A549 (cell line): Measurements from ENCODE around the gene D2HGDH. TPM values are rescaled to one million over a fixed set of nuclear protein-coding genes. Genes with fewer than 3 reads are reported as not detected.
A peak's percentile ranks its signal among the peaks of the same experiment; 100 is the strongest.
"Not testable (repeated sequence)": the region's sequence is repeated elsewhere in the genome, so short reads cannot be mapped to it uniquely, and the experiment has no call there.

Experiments
- ATAC-seq, 2 experiments: fragments of 200-7000 bp in 1 of 2; fragments of >200 bp in 1 of 2; cut with Nextera tagmentation in 1 of 2; cut with Tn5 transposase in 1 of 2; 3 replicates each; pipeline versions ENCODE4 v1.8.0 to v1.9.1; 2018 to 2020; ENCODE audit warnings: mild to moderate bottlenecking in 1 of 2, moderate library complexity in 1 of 2
- CTCF ChIA-PET: fragments of 300-600 bp; sonication (Branson Sonifier 250); formaldehyde crosslinking; extraction: SDS; loops from one replicate; lab custom pipeline; 2021; ENCODE audit warnings: antibody characterized with exemption, inconsistent platforms; lab: Yijun Ruan, JAX
- POLR2A ChIA-PET: fragments of 350-600 bp; formaldehyde crosslinking; extraction: SDS; loops from one replicate; lab custom pipeline; 2021; ENCODE audit warnings: antibody characterized with exemption, inconsistent platforms; lab: Yijun Ruan, JAX
- DNase-seq, 2 experiments: peaks; one replicate each; pipeline versions ENCODE4 v3.0.0 to v3.0.0-alpha.2; 2011 to 2016; ENCODE audit warnings: low read depth in 1 of 2, low spot score in 1 of 2
- FAIRE-seq: peaks from 2 replicates; lab custom pipeline; 2011; peaks lifted over from hg19 to GRCh38; lab: Jason Lieb, UNC
- H3K27ac ChIP-seq, 2 experiments: fragments of >200 bp; sonication (Bioruptor Twin); formaldehyde crosslinking; 3 replicates each; pipeline ENCODE4 v1.5.1; 2016 to 2017
- H3K4me1 ChIP-seq: fragments of >200 bp; sonication (Bioruptor Twin); formaldehyde crosslinking; 3 replicates; pipeline ENCODE4 v1.6.1; 2016
- H3K4me2 ChIP-seq: fragments of >200 bp; sonication (Bioruptor Twin); formaldehyde crosslinking; 3 replicates; pipeline ENCODE4 v1.6.1; 2016
- H3K4me3 ChIP-seq: fragments of >200 bp; sonication (Bioruptor Twin); formaldehyde crosslinking; 3 replicates; pipeline ENCODE4 v1.5.1; 2016
- H3K9me3 ChIP-seq: fragments of >200 bp; sonication (Bioruptor Twin); formaldehyde crosslinking; 3 replicates; pipeline ENCODE4 v1.6.1; 2016
- CEBPB ChIP-seq, 2 experiments: fragments of >200 bp in 1 of 2; sonication (Bioruptor Twin) in 1 of 2; formaldehyde crosslinking in 1 of 2; IDR thresholded peaks; 2 replicates each; pipeline ENCODE4 v1.6.1; 2012 to 2016
- CTCF ChIP-seq: fragments of >200 bp; sonication (Bioruptor Twin); formaldehyde crosslinking; IDR thresholded peaks from 3 replicates; pipeline ENCODE4 v1.5.1; 2016
- EHMT2 ChIP-seq: fragments of 200-600 bp; sonication (generic); IDR thresholded peaks from 2 replicates; pipeline ENCODE4 v1.6.1; 2016; ENCODE audit warnings: antibody characterized with exemption, low read depth, mild to moderate bottlenecking, moderate library complexity
- ESRRA ChIP-seq: fragments of 150-350 bp; IDR thresholded peaks from 2 replicates; pipeline ENCODE4 v1.6.1; 2014; ENCODE audit warnings: mild to moderate bottlenecking, low read length, borderline replicate concordance
- FOSB ChIP-seq: fragments of 250-450 bp; sonication (Bioruptor Pico); IDR thresholded peaks from 2 replicates; pipeline ENCODE4 v1.5.0; 2020; ENCODE audit warnings: mild to moderate bottlenecking, moderate library complexity
- FOXS1 ChIP-seq: fragments of 250-450 bp; sonication (Bioruptor Pico); IDR thresholded peaks from 2 replicates; pipeline ENCODE4 v1.5.0; 2020; ENCODE audit warnings: mild to moderate bottlenecking, moderate library complexity
- GATA3 ChIP-seq: IDR thresholded peaks from 2 replicates; pipeline ENCODE4 v1.6.1; 2012; ENCODE audit warnings: borderline replicate concordance
- HOXB5 ChIP-seq: fragments of 250-450 bp; sonication (Bioruptor Pico); IDR thresholded peaks from 2 replicates; pipeline ENCODE4 v1.5.0; 2020; ENCODE audit warnings: mild to moderate bottlenecking, moderate library complexity
- KDM1A ChIP-seq: fragments of 200-600 bp; sonication (generic); IDR thresholded peaks from 2 replicates; pipeline ENCODE4 v1.6.1; 2016; ENCODE audit warnings: low read depth, mild to moderate bottlenecking
- MAZ ChIP-seq: fragments of 150-350 bp; IDR thresholded peaks from 2 replicates; pipeline ENCODE4 v1.6.1; 2014; ENCODE audit warnings: antibody characterized with exemption, low read depth, low read length, borderline replicate concordance
- NFE2L2 ChIP-seq: fragments of 150-350 bp; conservative IDR thresholded peaks from 2 replicates; pipeline ENCODE4 v1.6.1; 2014; ENCODE audit warnings: low read length
- NPAS2 ChIP-seq: fragments of 250-450 bp; sonication (Bioruptor Pico); IDR thresholded peaks from 2 replicates; pipeline ENCODE4 v1.8.0; 2022; ENCODE audit warnings: mild to moderate bottlenecking, moderate library complexity, borderline replicate concordance
- PHF8 ChIP-seq: fragments of 200-600 bp; sonication (generic); IDR thresholded peaks from 2 replicates; pipeline ENCODE4 v1.6.1; 2016; ENCODE audit warnings: low read depth, mild to moderate bottlenecking, antibody characterized with exemption, moderate library complexity, borderline replicate concordance
- RAD21 ChIP-seq, 2 experiments: fragments of >200 bp in 1 of 2; sonication (Bioruptor Twin) in 1 of 2; formaldehyde crosslinking in 1 of 2; IDR thresholded peaks in 1 of 2; conservative IDR thresholded peaks in 1 of 2; 2 replicates in 1 of 2; 3 replicates in 1 of 2; pipeline ENCODE4 v1.6.1; 2012 to 2018; ENCODE audit warnings: inconsistent platforms in 1 of 2
- RCOR1 ChIP-seq: fragments of 150-350 bp; IDR thresholded peaks from 2 replicates; pipeline ENCODE4 v1.6.1; 2014; ENCODE audit warnings: antibody characterized with exemption, low read length, low read depth
- RFX5 ChIP-seq: fragments of 450-650 bp; IDR thresholded peaks from 2 replicates; pipeline ENCODE4 v1.7.1; 2014; ENCODE audit warnings: antibody characterized with exemption, mild to moderate bottlenecking, moderate library complexity
- SMC3 ChIP-seq: fragments of >200 bp; sonication (Bioruptor Twin); formaldehyde crosslinking; IDR thresholded peaks from 3 replicates; pipeline ENCODE4 v1.6.1; 2018; ENCODE audit warnings: inconsistent platforms
- ZFP36 ChIP-seq: fragments of 450-650 bp; IDR thresholded peaks from 2 replicates; pipeline ENCODE4 v1.6.1; 2014; ENCODE audit warnings: borderline replicate concordance; ENCODE audit not compliant: partially characterized antibody
- ZNF302 ChIP-seq: fragments of 250-450 bp; sonication (Bioruptor Pico); IDR thresholded peaks from 2 replicates; pipeline ENCODE4 v1.9.0; 2021; ENCODE audit warnings: inconsistent platforms, mild to moderate bottlenecking, moderate library complexity
- WGBS: methylation state at CpG from one replicate; pipeline ENCODE4 v1.1.6; 2017; ENCODE audit errors: missing lambda C conversion rate; 5-methylcytosine and 5-hydroxymethylcytosine counted together
- polyA plus RNA-seq, 4 experiments: library from polyadenylated mRNA; depleted of rRNA in 3 of 4; stranded (reverse); fragments of >200 nt; fragmentation: RNase III in 1 of 4; extraction: RNeasy Plus Mini Kit Qiagen cat#74134 plus additional on column Dnase treatment in 1 of 4; gene quantifications; 2 replicates in 3 of 4; 3 replicates in 1 of 4; pipeline ENCODE4 v1.2.3, GENCODE V29; 2011 to 2017
- TF ChIP-seq, protein P1 (sequence below): fragments of >200 bp; sonication (Bioruptor Twin); formaldehyde crosslinking; IDR thresholded peaks from 3 replicates; pipeline ENCODE4 v1.6.1; 2016

D2HGDH gene
- polyA plus RNA-seq, 2 of the 4 experiments (the other 2 are of a cell fraction), result 6.5 to 18.5 TPM

- TF ChIP-seq SMC3 (peak; percentile 24; the same call in 1 of the 3 replicates), CTCF (peak; percentile 35; the same call in 2 of the 3 replicates), RAD21 (conservative IDR thresholded peaks at IDR 0.05 in 1 of 2, IDR thresholded peaks at IDR 0.05 in 1 of 2) (peak; percentile 27 to 41; a peak in 2 of 5 replicates)
- ATAC-seq, H3K9me3 ChIP-seq, H3K4me1 ChIP-seq, FAIRE-seq, H3K4me3 ChIP-seq, H3K27ac ChIP-seq: not testable (repeated sequence)
- 53% methylated on average over 20 of the region's 26 CpGs for WGBS
- peak in 1 of 2 experiments; percentile 37 for DNase-seq
- ChIA-PET CTCF (interaction anchor here (1.0 to 2.9 kb wide), 7 partner anchors 8 to 881 kb away, joined by 3 to 11 read pairs (median 7); no protein-coding TSS in a partner anchor), POLR2A (interaction anchor here (1.4 kb wide), 1 partner anchor 31 kb away, joined by 6 read pairs; the partner anchor contains the start of gene ING5)
- H3K4me2 ChIP-seq, result peak overlapping the region; percentile 36; the same call in 1 of the 3 replicates
These were observed 1.8 kb upstream of the D2HGDH start for GRCh38 chr2:241732513-241733186.

GRCh38 chr2:241733391-241734207, 831 bp upstream of the D2HGDH start:
- CTCF ChIA-PET, result interaction anchor here (0.7 to 4.3 kb wide), 8 partner anchors 9 to 882 kb away, joined by 3 to 18 read pairs (median 6); no protein-coding TSS in a partner anchor
- WGBS, result 84% methylated on average over 23 of the region's 23 CpGs
- DNase-seq (no peak), FAIRE-seq (no peak), ATAC-seq (no peak)
- H3K4me2 ChIP-seq, result peak overlapping the region; percentile 89
- POLR2A ChIA-PET, result interaction anchor here (1.2 to 2.4 kb wide), 3 partner anchors 26 to 32 kb away, joined by 4 to 23 read pairs (median 6); partner anchors contain the start of gene ING5
- no peak for TF ChIP-seq MAZ
- no peak for TF ChIP-seq PHF8
- no peak for TF ChIP-seq NFE2L2
- no peak for TF ChIP-seq FOXS1 (CRISPR knock-in tag)
- TF ChIP-seq RCOR1, result no peak
- no peak for TF ChIP-seq EHMT2
- TF ChIP-seq HOXB5 (CRISPR knock-in tag), result no peak
- no peak for TF ChIP-seq ZFP36
- no peak for TF ChIP-seq FOSB
- no peak for TF ChIP-seq ESRRA
- no peak for TF ChIP-seq ZNF302 (CRISPR knock-in tag)
- TF ChIP-seq RAD21 (conservative IDR thresholded peaks at IDR 0.05 in 1 of 2, IDR thresholded peaks at IDR 0.05 in 1 of 2), result no peak
- TF ChIP-seq KDM1A, result no peak
- TF ChIP-seq, protein P1, sequence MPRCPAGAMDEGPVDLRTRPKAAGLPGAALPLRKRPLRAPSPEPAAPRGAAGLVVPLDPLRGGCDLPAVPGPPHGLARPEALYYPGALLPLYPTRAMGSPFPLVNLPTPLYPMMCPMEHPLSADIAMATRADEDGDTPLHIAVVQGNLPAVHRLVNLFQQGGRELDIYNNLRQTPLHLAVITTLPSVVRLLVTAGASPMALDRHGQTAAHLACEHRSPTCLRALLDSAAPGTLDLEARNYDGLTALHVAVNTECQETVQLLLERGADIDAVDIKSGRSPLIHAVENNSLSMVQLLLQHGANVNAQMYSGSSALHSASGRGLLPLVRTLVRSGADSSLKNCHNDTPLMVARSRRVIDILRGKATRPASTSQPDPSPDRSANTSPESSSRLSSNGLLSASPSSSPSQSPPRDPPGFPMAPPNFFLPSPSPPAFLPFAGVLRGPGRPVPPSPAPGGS, result no peak
- TF ChIP-seq NPAS2 (CRISPR knock-in tag), result no peak
- no peak for TF ChIP-seq RFX5
- no peak for TF ChIP-seq CEBPB (IDR thresholded peaks at IDR 0.05)
- TF ChIP-seq GATA3, result no peak
- no peaks in the 10 kb centered on the region for H3K9me3 ChIP-seq
- H3K4me3 ChIP-seq, result peak overlapping the region; percentile 97
- peak overlapping the region; percentile 99 for H3K27ac ChIP-seq
- H3K4me1 ChIP-seq, result peaks cover 5% of the 10 kb centered on the region; the same call in 1 of the 3 replicates
